Stimulated activated CD8-positive, alpha-beta memory T cell treated with anti-CD3 and anti-CD28 coated beads, Interleukin-2, amount 100 ng/mL, for 48 hours (primary cell): Measurements from ENCODE around the gene COMT.
"Not testable (repeated sequence)": the region's sequence is repeated elsewhere in the genome, so short reads cannot be mapped to it uniquely, and the experiment has no call there.

Experiments used
- DNase-seq, 2 donors: peaks; one replicate each; pipeline ENCODE4 v3.0.0-alpha.2; 2020; ENCODE audit warnings: low read depth in 2 of 2

The COMT gene

GRCh38 chr22:19907902-19908301, 33.7 kb upstream of the COMT start:
- not testable (repeated sequence) for DNase-seq

GRCh38 chr22:19909350-19910179, 32.0 kb upstream of the COMT start:
- DNase-seq: peak; percentile 60 to 76

- DNase-seq: no peak
These were observed 31.3 kb upstream of the COMT start for GRCh38 chr22:19910180-19910744.

GRCh38 chr22:19911540-19912270, 29.9 kb upstream of the COMT start:
- DNase-seq: no peak

- DNase-seq: no peak
These were observed 29.1 kb upstream of the COMT start for GRCh38 chr22:19912271-19912999.

- no peak for DNase-seq
These were observed 28.1 kb upstream of the COMT start for GRCh38 chr22:19913337-19913936.

GRCh38 chr22:19914201-19914943, 27.2 kb upstream of the COMT start:
- no peak for DNase-seq

- no peak for DNase-seq
These were observed 26.2 kb upstream of the COMT start for GRCh38 chr22:19915287-19915954.

- no peak for DNase-seq
These were observed 25.6 kb upstream of the COMT start for GRCh38 chr22:19916006-19916405.

GRCh38 chr22:19916941-19917340, 24.6 kb upstream of the COMT start:
- DNase-seq: no peak

GRCh38 chr22:19917389-19918138, 24.0 kb upstream of the COMT start:
- DNase-seq: no peak

- DNase-seq: no peak
These were observed 23.1 kb upstream of the COMT start for GRCh38 chr22:19918332-19919106.

- DNase-seq: no peak
These were observed 21.7 kb upstream of the COMT start for GRCh38 chr22:19919701-19920363.

GRCh38 chr22:19921544-19922081, 20.0 kb upstream of the COMT start:
- no peak for DNase-seq

- DNase-seq: no peak
These were observed 17.6 kb upstream of the COMT start for GRCh38 chr22:19923914-19924513.

- not testable (repeated sequence) for DNase-seq
These were observed 15.5 kb upstream of the COMT start for GRCh38 chr22:19926028-19926427.

- DNase-seq: no peak
These were observed 13.9 kb upstream of the COMT start for GRCh38 chr22:19927696-19928095.

GRCh38 chr22:19928207-19928606, 13.4 kb upstream of the COMT start:
- no peak for DNase-seq
